Measurements from ENCODE around the gene MMP25. TPM values are rescaled to one million over a fixed set of nuclear protein-coding genes. Genes with fewer than 3 reads are reported as not detected.

MMP25 gene
- total and polyA plus RNA-seq, 9 of the 15 experiments (the other 6 are each of a cell fraction or from before 2014, with no cell fraction given) = 0.03 to 0.04 TPM; not detected in 7

- peak in 1 of 2 experiments; percentile 59; a peak in 1 of 4 replicates for TF ChIP-seq ETV6 (IDR thresholded peaks at IDR 0.05; ENCODE audit: borderline replicate concordance in 1 of 2, low read depth in 2 of 2, low read length in 1 of 2)
- no peak for TF ChIP-seq ETV6 (CRISPR knock-in tag; IDR thresholded peaks at IDR 0.05; ENCODE audit: borderline replicate concordance)
- 0 out of 2 replicates have a peak, but pooled peaks have one; percentile 12 for TF ChIP-seq ZNF583 (CRISPR knock-in tag; IDR thresholded peaks at IDR 0.05)
- TF ChIP-seq FOSL1 (tag; conservative IDR thresholded peaks at IDR 0.05) = no peak; the same call in 1 of the 2 replicates
- TF ChIP-seq RAD21 (CRISPR knock-in tag; conservative IDR thresholded peaks at IDR 0.05 in 1 of 2, IDR thresholded peaks at IDR 0.05 in 1 of 2) = 0 out of 4 replicates have a peak, but pooled peaks of 1 of the 2 experiments have one; percentile 10
- peak; percentile 81 for TF ChIP-seq ZNF592 (IDR thresholded peaks at IDR 0.05)
- TF ChIP-seq TAF1 (IDR thresholded peaks at IDR 0.05; ENCODE audit: control insufficient read depth, extremely low read depth, insufficient read depth, low read length, severe bottlenecking) = peak; percentile 72
- no peak for TF ChIP-seq POU5F1 (IDR thresholded peaks at IDR 0.05; ENCODE audit: borderline replicate concordance, low read depth, low read length, partially characterized antibody)
- no peak for TF ChIP-seq BCOR (IDR thresholded peaks at IDR 0.05)
- no peak for TF ChIP-seq HDAC8 (tag; IDR thresholded peaks at IDR 0.05)
- TF ChIP-seq ELF1 (tag; IDR thresholded peaks at IDR 0.05) = peak; percentile 72
- no peak; the same call in 1 of the 2 replicates for TF ChIP-seq GTF2E2 (tag; IDR thresholded peaks at IDR 0.05)
- peak; percentile 75; the same call in 1 of the 2 replicates for TF ChIP-seq PATZ1 (CRISPR knock-in tag; IDR thresholded peaks at IDR 0.05; ENCODE audit: borderline replicate concordance)
- peak; percentile 45 for TF ChIP-seq MEIS2 (IDR thresholded peaks at IDR 0.05; ENCODE audit: partially characterized antibody)
- TF ChIP-seq ZKSCAN3 (CRISPR knock-in tag; IDR thresholded peaks at IDR 0.05) = no peak; the same call in 1 of the 2 replicates
- peak; percentile 43; the same call in 1 of the 2 replicates for TF ChIP-seq SUPT5H (IDR thresholded peaks at IDR 0.05)
- 0 out of 2 replicates have a peak, but pooled peaks have one; percentile 43 for TF ChIP-seq MTA3 (IDR thresholded peaks at IDR 0.05; ENCODE audit: borderline replicate concordance)
- 0 out of 2 replicates have a peak, but pooled peaks have one; percentile 11 for TF ChIP-seq CREB1 (IDR thresholded peaks at IDR 0.05)
- 0 out of 2 replicates have a peak, but pooled peaks have one; percentile 27 for TF ChIP-seq CREB1 (CRISPR knock-in tag; IDR thresholded peaks at IDR 0.05)
Measured at GRCh38 chr16:3007059-3007956, 39.1 kb upstream of the MMP25 start (continued).

All from K562 (cell line).